Neural progenitor cell (in vitro differentiated cells): ENCODE data around the gene EHD2. TPM values are rescaled to one million over a fixed set of nuclear protein-coding genes. Genes with fewer than 3 reads are reported as not detected.

ENCODE experiments used
- DNase-seq: peaks from one replicate; pipeline ENCODE4 v3.0.0-alpha.2; 2016; ENCODE audit warnings: low spot score
- H2AFZ ChIP-seq: fragments of 200-600 bp; sonication (generic); replicated peaks from 2 replicates; pipeline ENCODE4 v1.6.1; 2016; ENCODE audit warnings: antibody characterized with exemption
- H3F3A ChIP-seq: fragments of 200-600 bp; sonication (generic); 2 replicates; pipeline ENCODE4 v1.6.1; 2016; ENCODE audit warnings: antibody characterized with exemption, low read depth
- H3K27ac ChIP-seq: fragments of 200-600 bp; sonication (generic); 2 replicates; pipeline ENCODE4 v1.5.1; 2016; ENCODE audit warnings: mild to moderate bottlenecking
- H3K27me3 ChIP-seq: fragments of 200-600 bp; sonication (generic); 2 replicates; pipeline ENCODE4 v1.6.1; 2016; ENCODE audit warnings: mild to moderate bottlenecking, moderate library complexity
- H3K36me3 ChIP-seq: fragments of 200-600 bp; sonication (generic); 2 replicates; pipeline ENCODE4 v1.5.1; 2016
- H3K4me1 ChIP-seq: fragments of 200-600 bp; sonication (generic); 2 replicates; pipeline ENCODE4 v1.6.1; 2016; ENCODE audit warnings: mixed run types
- H3K4me2 ChIP-seq: fragments of 200-600 bp; sonication (generic); 2 replicates; pipeline ENCODE4 v1.6.1; 2016
- H3K4me3 ChIP-seq: fragments of 200-600 bp; sonication (generic); 2 replicates; pipeline ENCODE4 v1.5.1; 2016
- H3K79me2 ChIP-seq: fragments of 200-600 bp; sonication (generic); 2 replicates; pipeline ENCODE4 v1.6.1; 2016; ENCODE audit warnings: low read depth
- H3K9ac ChIP-seq: fragments of 200-600 bp; sonication (generic); 2 replicates; pipeline ENCODE4 v1.6.1; 2016
- H3K9me3 ChIP-seq: fragments of 200-600 bp; sonication (generic); 2 replicates; pipeline ENCODE4 v1.5.1; 2016; ENCODE audit warnings: low read depth
- H4K20me1 ChIP-seq: fragments of 200-600 bp; sonication (generic); 2 replicates; pipeline ENCODE4 v1.6.1; 2016; ENCODE audit warnings: low read depth
- H3K27ac Mint-ChIP-seq: 3 replicates; pipeline ENCODE4 v1.8.0; 2021; ENCODE audit warnings: mixed read lengths
- H3K27me3 Mint-ChIP-seq: 2 replicates; pipeline ENCODE4 v1.8.0; 2022; ENCODE audit warnings: low read depth, mild to moderate bottlenecking, inconsistent platforms, moderate library complexity, mixed read lengths; ENCODE audit not compliant: insufficient read depth
- H3K36me3 Mint-ChIP-seq: 3 replicates; pipeline ENCODE4 v1.8.0; 2021; ENCODE audit warnings: mixed read lengths
- H3K4me1 Mint-ChIP-seq: 3 replicates; pipeline ENCODE4 v1.8.0; 2021; ENCODE audit warnings: mixed read lengths
- H3K4me3 Mint-ChIP-seq: 3 replicates; pipeline ENCODE4 v1.8.0; 2021; ENCODE audit warnings: mild to moderate bottlenecking, moderate library complexity, mixed read lengths
- H3K9me3 Mint-ChIP-seq: 3 replicates; pipeline ENCODE4 v1.8.0; 2020; ENCODE audit warnings: mixed read lengths
- CTCF ChIP-seq: fragments of 200-600 bp; sonication (generic); IDR thresholded peaks from 2 replicates; pipeline ENCODE4 v1.5.1; 2017; ENCODE audit warnings: antibody characterized with exemption, mild to moderate bottlenecking
- EZH2 ChIP-seq: fragments of 200-600 bp; sonication (generic); IDR thresholded peaks from 2 replicates; pipeline ENCODE4 v1.6.1; 2017; ENCODE audit warnings: antibody characterized with exemption, mild to moderate bottlenecking, moderate library complexity
- EZH2phosphoT487 ChIP-seq: fragments of 200-600 bp; sonication (generic); IDR thresholded peaks from 2 replicates; pipeline ENCODE4 v1.6.1; 2017; ENCODE audit warnings: antibody characterized with exemption
- total RNA-seq: library from RNA; depleted of rRNA; stranded (reverse); fragments of >200 nt; gene quantifications from 2 replicates; pipeline ENCODE4 v1.2.3, GENCODE V29; 2015; ENCODE audit warnings: low replicate concordance

EHD2 gene
- total RNA-seq, 1 donor from 2014 or later: 1.5 TPM

DNA sequence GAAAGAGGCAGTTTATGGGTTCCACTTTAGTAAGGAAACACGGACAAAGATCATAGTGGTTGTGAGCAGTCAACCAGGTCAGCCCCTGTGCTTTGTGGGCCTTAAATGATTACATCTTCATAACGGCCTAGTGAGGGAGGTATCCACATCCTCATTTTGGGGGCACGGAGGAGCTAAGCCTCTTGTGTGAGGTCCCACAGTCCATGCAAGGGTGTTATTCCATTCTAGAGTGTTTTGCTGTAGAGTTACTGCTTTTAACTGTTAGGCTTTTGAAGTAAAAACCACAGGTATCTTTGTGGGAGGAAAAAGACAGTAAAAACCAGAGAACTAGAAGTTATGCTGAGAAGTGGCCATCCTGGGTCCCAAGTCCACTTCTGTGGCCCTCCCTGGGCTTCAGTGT, 36.1 kb downstream of the EHD2 start:
- no peak overlapping the region for H3K4me2 ChIP-seq
- peaks cover 35% of the 10 kb centered on the region for H3K79me2 ChIP-seq
- no peak overlapping the region for H3K4me3 ChIP-seq
- H3K27ac Mint-ChIP-seq: no peak overlapping the region
- H3K9ac ChIP-seq: no peak overlapping the region
- H3K27ac ChIP-seq: no peak overlapping the region
- H3F3A ChIP-seq: peaks cover 5% of the 10 kb centered on the region
- TF ChIP-seq EZH2 (no peak), CTCF (no peak), EZH2phosphoT487 (no peak)
- H3K9me3 ChIP-seq: no peaks in the 10 kb centered on the region
- H3K4me1 Mint-ChIP-seq: peaks cover 11% of the 10 kb centered on the region
- no peak for DNase-seq
- no peaks in the 10 kb centered on the region for H3K27me3 ChIP-seq
- no peaks in the 10 kb centered on the region for H3K4me1 ChIP-seq
- no peaks in the 10 kb centered on the region for H4K20me1 ChIP-seq
- peaks cover 20% of the 10 kb centered on the region for H3K36me3 Mint-ChIP-seq
- H3K27me3 Mint-ChIP-seq: peaks cover 4% of the 10 kb centered on the region
- H2AFZ ChIP-seq: no peak overlapping the region
- H3K4me3 Mint-ChIP-seq: no peak overlapping the region
- no peaks in the 10 kb centered on the region for H3K9me3 Mint-ChIP-seq
- no peaks in the 10 kb centered on the region for H3K36me3 ChIP-seq

DNA sequence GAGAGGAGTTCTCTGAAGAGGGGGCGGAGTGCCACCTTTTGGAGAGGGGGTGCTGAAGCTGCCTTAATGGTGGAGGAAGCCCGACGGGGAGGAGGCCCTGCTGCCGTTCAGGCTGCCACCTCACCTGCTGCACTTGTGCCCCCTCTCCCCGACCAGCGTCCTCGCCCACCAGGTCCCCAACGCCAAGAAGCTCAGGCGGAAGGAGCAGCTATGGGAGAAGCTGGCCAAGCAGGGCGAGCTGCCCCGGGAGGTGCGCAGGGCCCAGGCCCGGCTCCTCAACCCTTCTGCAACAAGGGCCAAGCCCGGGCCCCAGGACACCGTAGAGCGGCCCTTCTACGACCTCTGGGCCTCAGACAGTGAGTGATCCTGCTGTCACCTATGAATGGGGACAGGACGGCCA, 37.5 kb downstream of the EHD2 start:
- Histone ChIP-seq H3K9me3 (no peaks in the 10 kb centered on the region), H3K27ac (no peak overlapping the region), H3F3A (no peaks in the 10 kb centered on the region), H3K27me3 (no peaks in the 10 kb centered on the region), H3K4me1 (no peaks in the 10 kb centered on the region), H3K9ac (no peak overlapping the region), H2AFZ (no peak overlapping the region), H3K36me3 (no peaks in the 10 kb centered on the region), H4K20me1 (no peaks in the 10 kb centered on the region), H3K4me2 (no peak overlapping the region), H3K4me3 (no peak overlapping the region), H3K79me2 (peaks cover 34% of the 10 kb centered on the region)
- Mint-ChIP-seq H3K27me3 (no peaks in the 10 kb centered on the region), H3K36me3 (peaks cover 20% of the 10 kb centered on the region), H3K27ac (no peak overlapping the region), H3K4me3 (no peak overlapping the region), H3K4me1 (peaks cover 6% of the 10 kb centered on the region), H3K9me3 (no peaks in the 10 kb centered on the region)
- TF ChIP-seq CTCF (no peak), EZH2 (no peak), EZH2phosphoT487 (no peak)
- DNase-seq: no peak

- Histone ChIP-seq H3K27ac (no peak overlapping the region), H3K4me3 (no peak overlapping the region), H3K4me1 (no peaks in the 10 kb centered on the region), H2AFZ (no peak overlapping the region), H3K9ac (no peak overlapping the region), H3K4me2 (no peak overlapping the region), H3F3A (no peaks in the 10 kb centered on the region), H3K36me3 (no peaks in the 10 kb centered on the region), H3K27me3 (no peaks in the 10 kb centered on the region), H4K20me1 (no peaks in the 10 kb centered on the region), H3K79me2 (peaks cover 15% of the 10 kb centered on the region), H3K9me3 (no peaks in the 10 kb centered on the region)
- TF ChIP-seq EZH2phosphoT487 (no peak), CTCF (no peak), EZH2 (no peak)
- Mint-ChIP-seq H3K27me3 (peaks cover 5% of the 10 kb centered on the region), H3K4me3 (no peak overlapping the region), H3K36me3 (peaks cover 24% of the 10 kb centered on the region), H3K9me3 (no peaks in the 10 kb centered on the region), H3K4me1 (peaks cover 2% of the 10 kb centered on the region), H3K27ac (no peak overlapping the region)
- no peak for DNase-seq
Measured at GRCh38 chr19:47752440-47753211, 39.4 kb downstream of the EHD2 start.
